ENCODE measurements around the gene IL17C. TPM values are rescaled to one million over a fixed set of nuclear protein-coding genes. Genes with fewer than 3 reads are reported as not detected.

IL17C gene
- total RNA-seq, 1 donor from 2014 or later: not detected

GRCh38 chr16:88623858-88624257 lies 14.5 kb upstream of the IL17C start:
- no peak for ATAC-seq
- intact Hi-C loops (cut with DNase I): no loop called here
- DNase-seq (ENCODE audit: low spot score): no peak

GRCh38 chr16:88624481-88624880 lies 13.9 kb upstream of the IL17C start:
- intact Hi-C loops (cut with DNase I): no loop called here
- no peak for DNase-seq (ENCODE audit: low spot score)
- ATAC-seq: no peak

DNA sequence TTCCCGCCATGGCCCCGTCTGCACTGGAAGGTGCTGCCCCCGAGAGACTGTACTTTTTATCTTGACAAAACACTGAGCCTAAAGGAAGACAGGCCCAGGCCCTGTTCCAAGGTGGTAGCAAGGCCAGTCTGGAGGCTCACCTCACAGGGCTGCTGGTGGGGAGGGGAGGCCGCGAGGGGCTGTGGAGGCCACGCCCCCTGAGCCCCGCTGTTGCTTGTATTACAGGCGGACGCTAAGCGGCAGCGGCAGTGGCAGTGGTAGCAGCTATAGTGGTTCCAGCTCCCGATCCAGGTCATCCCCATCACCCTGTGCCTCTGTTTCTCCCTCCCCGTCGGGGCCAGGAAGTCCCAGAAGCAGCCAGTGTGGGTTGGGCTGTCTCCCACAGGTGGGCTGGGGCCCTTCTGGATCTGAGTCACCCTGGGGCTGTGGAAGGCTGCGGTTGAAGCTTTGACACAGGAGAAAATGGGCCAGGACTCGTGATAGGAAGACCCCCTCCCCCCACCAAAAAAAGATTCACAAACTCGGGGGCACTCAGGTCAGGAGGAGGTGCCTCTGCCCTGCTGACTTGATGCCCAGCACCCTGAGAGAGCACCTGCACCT lies 13.3 kb upstream of the IL17C start:
- no peak for DNase-seq (ENCODE audit: low spot score)
- no peak for ATAC-seq
- intact Hi-C loops (cut with DNase I): no loop called here

GRCh38 chr16:88626646-88627045 lies 11.7 kb upstream of the IL17C start:
- intact Hi-C loops (cut with DNase I): loop anchor here (1.0 kb wide), 1 partner anchor 46 kb away; no protein-coding TSS in a partner anchor
- no peak for ATAC-seq
- DNase-seq (ENCODE audit: low spot score): no peak

GRCh38 chr16:88627531-88628411 lies 10.6 kb upstream of the IL17C start:
- intact Hi-C loops (cut with DNase I): no loop called here
- no peak for ATAC-seq
- DNase-seq (ENCODE audit: low spot score): no peak

DNA sequence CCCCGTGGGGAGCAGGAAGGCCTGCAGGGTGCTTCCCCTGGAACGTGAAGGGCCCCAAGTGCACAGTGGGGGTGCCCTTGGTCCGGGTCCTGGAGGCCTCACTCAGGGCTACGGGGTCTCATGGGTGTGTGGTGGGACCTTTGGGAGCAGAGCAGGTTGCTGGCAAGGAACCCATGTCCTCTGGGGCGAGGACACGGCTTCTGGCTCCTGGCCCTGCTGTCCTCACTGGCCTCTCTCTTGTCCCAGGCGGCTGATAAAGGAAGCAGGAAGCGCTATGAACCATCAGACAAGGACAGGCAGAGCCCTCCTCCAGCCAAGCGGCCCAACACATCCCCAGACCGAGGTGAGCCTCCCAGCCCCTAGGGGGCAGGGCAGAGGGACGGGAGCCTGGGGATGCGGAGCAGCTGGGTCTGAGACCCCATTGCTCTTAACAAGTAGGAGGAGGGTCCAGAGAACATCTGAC lies 9.8 kb upstream of the IL17C start:
- ATAC-seq (no peak), DNase-seq (ENCODE audit: low spot score) (no peak)
- intact Hi-C loops (cut with DNase I): no loop called here

DNA sequence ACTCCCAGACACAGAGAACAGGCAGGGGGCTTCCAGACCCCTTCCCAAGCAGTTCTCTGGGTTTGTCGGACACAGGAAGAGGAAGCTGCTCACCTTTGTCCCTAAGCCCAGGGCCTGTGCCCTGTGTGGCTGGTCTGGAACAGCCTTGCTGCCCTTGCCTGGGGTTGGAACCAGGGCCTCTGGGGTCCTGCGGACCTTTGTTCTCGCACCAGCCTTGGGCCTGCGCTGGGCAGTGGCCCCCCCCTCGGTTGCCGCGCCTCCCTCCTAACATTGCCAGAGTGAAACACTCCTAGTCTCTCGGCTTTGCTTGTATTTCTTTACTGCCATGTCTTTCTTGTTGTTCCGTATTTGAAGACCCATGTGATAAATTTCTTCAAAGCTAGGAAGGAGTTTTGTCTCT lies 8.5 kb upstream of the IL17C start:
- intact Hi-C loops (cut with DNase I): no loop called here
- ATAC-seq: no peak
- no peak for DNase-seq (ENCODE audit: low spot score)

DNA sequence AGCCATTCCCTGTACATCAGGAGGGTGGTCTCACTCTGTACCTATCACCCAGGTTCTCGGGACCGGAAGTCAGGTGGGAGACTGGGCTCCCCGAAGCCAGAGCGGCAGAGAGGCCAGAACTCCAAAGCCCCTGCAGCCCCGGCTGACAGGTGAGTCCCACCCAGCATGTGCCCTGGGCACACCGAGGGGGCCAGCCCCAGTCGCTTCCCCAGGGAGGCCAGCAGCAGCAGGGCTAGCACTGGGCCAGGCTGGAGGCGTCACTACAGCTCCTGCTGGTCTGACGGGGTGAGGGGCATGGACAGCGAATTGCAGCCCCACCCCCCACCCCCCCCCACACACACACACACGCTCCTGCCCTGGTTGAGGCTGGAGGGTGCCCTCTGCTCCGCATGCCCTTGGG lies 7.9 kb upstream of the IL17C start:
- ATAC-seq: no peak
- no peak for DNase-seq (ENCODE audit: low spot score)
- intact Hi-C loops (cut with DNase I): no loop called here

- intact Hi-C loops (cut with DNase I): no loop called here
- no peak for ATAC-seq
- DNase-seq (ENCODE audit: low spot score): no peak
These were observed 7.4 kb upstream of the IL17C start for GRCh38 chr16:88630941-88631340.

GRCh38 chr16:88631384-88631783 lies 7.0 kb upstream of the IL17C start:
- ATAC-seq (no peak), DNase-seq (ENCODE audit: low spot score) (no peak)
- intact Hi-C loops (cut with DNase I): no loop called here

DNA sequence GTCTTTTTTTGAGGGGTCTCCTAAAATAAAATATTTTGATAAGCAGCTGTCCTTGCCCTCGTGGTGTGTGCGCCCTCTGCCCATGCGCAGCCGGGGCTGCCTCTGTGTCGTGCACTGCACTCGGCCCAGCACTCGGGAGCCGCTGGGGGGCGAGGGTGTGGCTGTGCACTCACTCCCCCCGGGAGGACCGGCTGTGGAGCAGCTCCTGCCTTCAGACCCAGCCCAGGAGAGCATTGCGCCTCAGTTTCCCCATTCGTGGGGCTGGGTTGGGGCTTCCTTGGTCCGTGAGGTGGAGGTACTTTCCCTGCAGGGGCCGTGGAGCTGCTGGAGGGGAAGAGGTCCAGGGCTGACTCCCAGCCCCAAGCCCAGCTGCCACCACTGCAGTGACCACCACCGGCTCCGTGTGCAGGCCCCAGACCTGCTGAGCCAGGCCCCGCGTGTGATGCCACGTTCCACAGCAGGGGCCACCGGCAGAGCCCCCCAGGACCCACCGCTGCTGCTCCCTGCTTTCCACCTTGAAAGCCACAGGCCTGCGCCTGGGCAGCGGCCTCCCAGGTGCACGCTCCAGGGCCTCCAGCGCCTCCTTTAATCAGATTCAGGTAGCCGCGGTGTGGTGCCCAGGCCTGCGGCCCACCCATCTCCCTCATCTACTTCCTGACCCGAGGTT lies 6.3 kb upstream of the IL17C start:
- no peak for ATAC-seq
- no peak for DNase-seq (ENCODE audit: low spot score)
- intact Hi-C loops (cut with DNase I): no loop called here

DNA sequence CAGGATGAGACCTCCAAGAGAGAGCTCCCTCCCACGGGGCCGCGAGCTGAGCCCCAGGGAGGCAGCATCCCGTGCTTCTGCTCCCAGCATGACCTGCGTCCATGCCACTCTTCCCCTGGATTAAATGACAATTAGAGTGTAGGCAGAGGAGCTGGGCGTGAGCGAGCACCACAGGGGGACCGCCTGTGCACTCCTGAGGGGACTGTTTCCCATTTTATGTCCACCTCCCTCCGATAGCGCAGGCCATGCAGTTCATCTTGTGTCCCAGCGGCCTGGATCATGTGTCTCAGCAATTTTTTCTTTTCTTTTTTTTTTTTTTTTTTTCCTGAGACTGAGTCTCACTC lies 5.8 kb upstream of the IL17C start:
- intact Hi-C loops (cut with DNase I): no loop called here
- no peak for ATAC-seq

DNA sequence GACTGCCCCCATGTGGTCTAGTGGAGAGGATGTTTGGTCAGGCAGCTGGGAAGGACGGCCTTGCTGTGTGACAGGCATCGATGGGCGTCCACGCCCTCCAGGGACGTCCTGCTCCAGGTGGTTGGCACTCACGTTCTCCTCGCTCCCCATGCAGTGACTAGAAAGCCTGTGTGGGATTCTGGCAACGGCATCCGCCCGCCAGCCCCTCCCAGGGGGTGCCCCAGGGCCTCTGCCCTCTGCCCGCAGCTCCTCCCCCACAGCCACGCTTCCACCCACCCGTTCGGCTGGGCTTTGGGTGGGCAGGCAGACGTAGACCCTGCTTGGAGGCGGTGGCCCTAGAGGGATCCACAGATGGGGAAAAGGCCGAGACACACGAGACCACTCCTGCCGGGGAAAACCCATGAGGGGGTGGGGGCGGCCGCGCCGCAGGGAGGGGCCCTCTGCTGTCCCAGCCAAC lies 4.7 kb upstream of the IL17C start:
- intact Hi-C loops (cut with DNase I): no loop called here
- DNase-seq (ENCODE audit: low spot score) (no peak), ATAC-seq (peak; percentile 48)

More for the DNA sequence above, 5.8 kb upstream of the IL17C start:
- DNase-seq (ENCODE audit: low spot score): no peak

DNA sequence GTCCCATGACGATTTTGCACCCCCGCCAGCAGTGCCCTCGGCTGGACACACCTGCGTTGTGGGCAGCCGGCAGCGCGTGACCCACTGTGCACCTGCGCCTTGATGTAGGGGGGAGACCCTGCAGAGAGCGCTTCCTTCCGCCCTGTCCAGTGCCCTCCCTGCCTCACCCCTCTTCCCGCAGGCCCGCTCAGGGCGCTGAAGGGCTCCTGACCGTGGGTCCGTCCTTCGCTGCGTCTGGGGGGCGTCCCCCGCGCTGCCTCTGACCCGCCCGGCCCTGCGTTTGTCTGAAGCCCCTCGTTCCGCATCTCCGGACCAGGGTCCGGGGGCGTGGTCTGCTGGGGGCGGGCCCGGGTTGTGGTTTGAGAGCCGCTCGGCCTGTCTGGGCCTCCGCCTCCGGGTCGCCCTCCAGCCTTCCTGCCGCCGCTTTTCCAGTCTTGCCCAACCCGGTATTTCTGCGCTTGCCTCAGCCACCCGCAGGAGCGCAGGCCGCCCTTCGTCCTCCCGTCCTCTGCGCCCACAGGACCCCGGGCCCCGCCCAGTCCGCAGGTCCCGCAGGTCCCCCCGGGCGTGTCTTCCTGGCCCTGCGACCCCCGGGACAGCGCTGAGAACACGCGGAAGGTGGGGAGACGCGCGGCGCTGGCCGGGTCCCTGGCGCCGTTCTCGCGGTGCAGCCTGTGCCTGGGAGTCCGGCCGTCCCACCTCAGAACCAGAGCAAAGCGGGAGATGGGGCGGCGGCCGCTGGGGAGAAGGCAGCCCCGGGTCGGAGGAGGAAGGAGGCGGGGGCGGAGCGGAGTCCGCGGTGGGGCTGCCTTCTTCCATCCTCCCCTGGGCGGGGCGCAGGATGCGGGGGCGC lies 4.0 kb upstream of the IL17C start:
- ATAC-seq (peak; percentile 23), DNase-seq (ENCODE audit: low spot score) (no peak)
- intact Hi-C loops (cut with DNase I): no loop called here

DNA sequence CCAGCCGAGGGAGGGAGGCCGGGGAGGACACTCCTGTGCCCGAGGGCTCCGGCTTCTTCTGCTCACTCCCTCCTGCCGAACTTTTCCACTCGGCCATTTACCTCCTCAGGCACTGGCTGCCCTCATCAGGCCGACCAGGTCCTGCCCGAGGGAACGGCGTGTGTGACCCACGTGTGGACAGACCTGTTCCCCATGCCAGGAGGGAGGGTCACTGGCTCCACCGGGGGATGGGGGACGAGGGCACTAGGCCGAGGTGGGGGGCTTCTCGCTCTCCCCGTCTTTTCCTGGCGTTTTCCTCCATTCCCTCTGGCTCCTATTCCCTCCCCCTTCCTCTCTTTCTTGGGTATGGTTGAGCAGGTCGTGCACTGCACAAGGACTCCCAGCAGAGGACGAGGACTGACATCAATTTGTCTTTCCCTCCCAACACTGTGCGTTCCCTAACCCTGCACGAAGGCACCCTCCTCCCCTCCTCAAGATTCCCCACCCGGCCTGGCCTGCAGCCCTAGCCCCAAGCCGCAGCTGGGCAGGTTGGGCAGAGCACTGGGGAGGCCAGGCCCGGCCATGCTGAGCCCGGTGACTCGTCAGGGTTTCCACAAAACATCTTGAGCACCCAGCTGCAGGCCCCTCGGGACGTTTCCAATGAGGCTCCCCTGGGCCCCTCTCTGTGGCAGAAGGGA lies 3.2 kb upstream of the IL17C start:
- ATAC-seq: no peak
- DNase-seq (ENCODE audit: low spot score): no peak
- intact Hi-C loops (cut with DNase I): no loop called here

GRCh38 chr16:88635671-88636319 lies 2.6 kb upstream of the IL17C start:
- DNase-seq (ENCODE audit: low spot score): no peak
- ATAC-seq: no peak
- intact Hi-C loops (cut with DNase I): no loop called here

DNA sequence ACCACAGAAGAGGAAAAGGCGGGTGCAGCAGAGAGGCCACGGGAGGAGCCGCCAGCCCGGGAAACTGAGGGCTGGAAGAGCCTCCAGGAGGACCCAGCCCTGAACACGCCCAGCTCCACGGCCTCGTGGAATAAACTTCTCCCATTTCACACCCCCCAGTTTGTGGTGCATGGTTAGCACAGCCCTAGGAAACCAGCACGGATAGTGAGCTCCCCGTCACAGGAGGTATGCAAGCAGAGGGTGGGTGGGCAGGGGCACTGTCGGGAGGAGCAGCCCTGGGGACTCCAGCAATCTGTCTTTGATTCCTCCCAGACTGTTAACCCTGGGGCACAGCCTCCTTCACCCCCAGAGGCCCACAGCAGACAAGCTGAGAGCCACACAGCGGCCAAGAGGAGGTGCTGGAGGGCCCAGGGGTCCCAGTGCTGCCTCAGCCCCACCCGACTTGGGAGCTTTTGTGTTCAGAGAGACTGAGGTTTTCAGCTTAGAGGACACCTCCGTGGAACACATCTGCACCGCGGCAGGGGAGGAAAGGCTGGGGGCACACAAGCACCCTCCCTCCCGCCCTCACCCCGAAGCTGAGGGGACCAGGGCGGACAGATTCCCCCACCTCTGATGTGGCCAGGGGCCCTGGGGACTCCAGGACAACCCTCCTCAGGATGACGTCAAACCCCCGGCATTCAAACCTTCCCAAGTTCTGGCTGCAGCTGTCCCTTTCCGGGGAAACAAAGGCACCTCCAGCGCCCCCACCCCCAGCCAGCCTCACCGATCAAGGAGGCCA lies 1.7 kb upstream of the IL17C start:
- no peak for ATAC-seq
- DNase-seq (ENCODE audit: low spot score): no peak
- intact Hi-C loops (cut with DNase I): no loop called here
